ENCODE data around the gene MCUR1.

- TF ChIP-seq CTCF (IDR thresholded peaks at IDR 0.05) (no peak), POLR2AphosphoS5 (IDR thresholded peaks at IDR 0.05) (no peak), POLR2A (IDR thresholded peaks at IDR 0.05) (no peak)
Observed at GRCh38 chr6:13814938-13815575, 700 bp upstream of the MCUR1 start.

All from breast epithelium (tissue), 3 donors.